HG02588 (cell line): ENCODE data around the gene RBM33.

ENCODE experiments used
- ATAC-seq: cut with Tn5 transposase; IDR thresholded peaks from one replicate; pipeline ENCODE4 v1.9.1; 2021; ENCODE audit warnings: mild to moderate bottlenecking, moderate library complexity; ENCODE audit not compliant: unreplicated experiment

The RBM33 gene

DNA sequence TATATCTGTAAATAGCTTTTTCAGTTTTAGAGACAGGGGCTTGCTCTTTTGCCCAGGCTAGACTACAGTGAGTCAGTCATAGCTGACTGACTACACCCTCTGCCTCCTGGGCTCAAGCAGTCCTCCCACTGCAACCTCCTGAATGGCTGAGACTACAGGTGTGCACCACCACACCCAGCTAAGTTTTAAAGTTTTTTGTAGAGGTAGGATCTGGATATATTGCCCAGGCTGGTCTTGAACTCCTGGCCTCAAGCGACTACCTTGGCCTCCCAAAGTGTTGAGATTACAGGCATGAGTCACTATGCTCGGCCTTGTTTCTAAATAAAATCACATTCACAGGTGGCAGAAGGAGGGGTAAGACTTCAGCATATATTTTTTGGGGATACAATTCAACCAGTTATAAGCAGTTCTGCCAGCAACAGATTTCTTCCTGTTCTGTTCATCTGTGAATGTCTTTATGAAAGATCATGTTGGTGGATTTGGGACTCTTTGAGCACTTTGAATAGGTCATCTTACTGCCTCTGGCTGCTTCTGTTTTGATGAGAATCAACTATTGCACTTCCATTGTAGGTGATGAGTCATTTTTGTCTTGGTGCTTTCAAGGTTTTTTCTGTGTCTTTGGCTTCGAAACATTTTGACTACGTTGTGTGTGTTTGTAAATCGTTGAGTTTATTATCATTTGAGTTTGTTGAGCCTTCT is 15.7 kb downstream of the RBM33 start:
- ATAC-seq: peak; percentile 74

- ATAC-seq: peak; percentile 58
These were observed 16.3 kb downstream of the RBM33 start for GRCh38 chr7:155660758-155661093.

GRCh38 chr7:155662343-155663043 is 18.0 kb downstream of the RBM33 start:
- ATAC-seq: no peak

DNA sequence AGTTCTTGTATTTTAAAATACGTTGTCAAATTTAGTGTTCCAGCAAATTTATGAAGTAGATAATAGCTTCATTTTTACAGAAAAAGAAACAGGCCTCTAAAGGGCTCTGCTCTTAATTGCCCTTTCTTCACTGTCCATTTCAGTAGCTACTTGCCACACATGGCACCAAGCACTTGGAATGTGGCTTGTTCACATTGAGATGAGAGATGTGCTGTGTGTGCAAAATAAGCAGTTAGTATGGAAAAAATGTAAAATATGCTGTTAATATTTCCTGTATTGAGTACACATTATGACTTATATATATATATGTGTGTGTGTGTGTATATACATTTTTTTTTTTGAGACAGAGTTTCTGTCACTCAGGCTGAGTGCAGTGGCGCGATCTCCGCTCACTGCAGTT is 19.5 kb downstream of the RBM33 start:
- ATAC-seq: no peak

GRCh38 chr7:155665079-155665956 is 20.9 kb downstream of the RBM33 start:
- ATAC-seq: no peak

DNA sequence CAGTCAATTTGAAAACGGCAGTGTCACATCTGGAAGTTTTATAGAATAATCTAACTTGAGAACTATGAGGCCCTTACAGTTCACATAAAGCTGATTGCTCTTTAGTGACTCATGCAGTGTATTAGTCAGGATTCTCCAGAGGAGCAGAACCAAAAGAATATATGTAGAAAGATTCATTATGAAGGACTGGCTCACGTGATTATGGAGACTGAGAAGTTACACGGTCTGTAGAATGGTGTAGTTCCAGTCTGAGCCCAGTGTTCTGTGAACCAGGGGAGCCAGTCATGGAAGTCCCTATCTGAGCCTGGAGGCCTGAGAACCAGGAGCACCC is 21.5 kb downstream of the RBM33 start:
- ATAC-seq: no peak

- no peak for ATAC-seq
These were observed 22.9 kb downstream of the RBM33 start for GRCh38 chr7:155667241-155667829.

DNA sequence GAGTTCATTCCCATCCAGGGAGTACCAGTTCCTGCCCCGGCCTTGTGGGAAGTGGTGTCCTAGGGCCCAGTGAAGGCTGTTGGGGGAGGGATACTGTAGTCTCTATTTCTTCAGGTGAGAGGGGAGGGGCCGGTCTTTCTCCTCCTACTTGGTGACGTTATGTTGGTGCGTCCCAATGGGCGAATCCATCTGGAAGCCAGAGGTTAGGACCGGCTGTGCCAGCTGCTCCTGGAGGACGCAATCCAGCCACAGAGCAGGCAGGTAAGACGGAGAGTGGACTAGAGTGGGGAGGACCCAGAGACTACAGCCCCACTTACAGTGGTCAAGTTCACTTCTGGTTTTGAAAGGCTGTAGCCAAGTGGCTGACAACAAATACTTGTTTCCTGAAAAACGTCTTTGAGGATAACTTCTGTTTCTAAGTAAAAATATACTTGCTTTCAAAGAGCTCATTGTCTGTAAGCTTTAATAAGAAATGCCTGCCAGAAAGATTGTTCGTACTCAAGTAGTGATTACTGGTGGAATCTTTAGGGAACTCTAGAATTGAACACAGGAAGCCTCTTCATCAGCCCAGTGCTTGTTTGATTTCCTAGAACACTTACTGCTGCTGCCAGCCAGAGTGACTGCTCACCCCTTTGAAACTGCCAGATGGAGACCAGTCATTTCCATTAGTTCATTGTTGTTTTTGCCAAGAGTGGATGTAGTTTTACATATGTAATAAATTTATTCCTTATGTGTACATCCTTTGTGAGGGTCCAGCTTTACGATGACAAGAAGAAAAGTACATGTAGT is 25.4 kb downstream of the RBM33 start:
- no peak for ATAC-seq

GRCh38 chr7:155670521-155670920 is 26.1 kb downstream of the RBM33 start:
- ATAC-seq: no peak

DNA sequence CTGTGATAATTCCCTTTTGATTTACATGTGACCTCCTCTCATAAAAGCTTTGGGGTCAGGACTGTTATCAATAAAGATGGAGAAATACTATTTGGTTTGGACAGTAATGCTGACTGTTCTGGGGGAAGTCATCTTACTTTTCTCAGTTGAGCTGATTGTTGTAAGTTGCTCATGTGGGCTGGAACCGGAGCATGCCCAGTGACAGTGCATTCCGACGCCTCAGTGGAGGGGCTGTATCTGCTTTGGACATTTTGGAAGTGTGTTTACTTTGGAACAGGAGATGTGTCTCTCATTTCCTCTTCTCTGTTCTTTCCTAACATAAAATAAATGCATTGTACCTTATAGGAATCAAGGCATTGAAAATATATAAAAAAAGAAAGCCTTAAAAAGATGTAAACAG is 30.1 kb downstream of the RBM33 start:
- no peak for ATAC-seq

GRCh38 chr7:155676052-155676451 is 31.6 kb downstream of the RBM33 start:
- ATAC-seq: no peak

GRCh38 chr7:155677688-155678087 is 33.2 kb downstream of the RBM33 start:
- no peak for ATAC-seq

DNA sequence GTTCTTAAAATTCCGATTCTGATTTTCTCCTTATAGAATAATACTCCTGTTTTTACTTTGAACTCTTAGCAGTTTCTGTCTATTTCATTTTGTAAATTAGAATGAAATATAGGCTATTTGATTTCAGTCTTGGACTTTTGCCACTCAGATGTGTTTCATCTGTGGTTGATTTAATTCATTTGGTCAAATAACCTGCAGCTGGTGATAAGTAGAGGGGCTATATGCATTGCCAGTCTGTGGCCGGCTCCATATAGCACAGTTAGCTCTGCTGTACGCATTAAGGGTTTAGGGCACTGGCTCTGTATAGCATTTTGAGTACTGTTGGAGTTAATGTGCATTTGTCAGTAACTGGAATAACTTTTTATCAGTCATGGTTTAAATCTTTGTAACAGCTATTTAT is 35.7 kb downstream of the RBM33 start:
- no peak for ATAC-seq

GRCh38 chr7:155680864-155681263 is 36.4 kb downstream of the RBM33 start:
- no peak for ATAC-seq

DNA sequence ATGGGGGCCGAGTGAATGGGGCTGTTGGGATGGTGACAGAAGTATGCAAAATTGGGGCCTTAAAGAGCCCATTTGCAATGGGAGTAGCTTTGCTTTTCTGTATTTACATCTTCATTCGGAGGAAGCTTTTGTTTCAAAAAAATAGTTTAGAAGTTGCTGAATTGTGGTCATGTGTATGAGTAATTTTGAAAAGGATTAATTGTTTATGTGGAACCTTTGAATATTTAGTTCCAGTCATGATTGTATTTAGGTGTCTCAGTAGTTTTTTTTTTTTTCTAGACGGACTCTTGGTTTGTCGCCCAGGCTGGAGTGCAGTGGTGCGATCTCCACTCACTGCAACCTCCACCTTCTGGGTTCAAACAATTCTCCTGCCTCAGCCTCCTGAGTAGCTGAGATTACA is 37.2 kb downstream of the RBM33 start:
- no peak for ATAC-seq

- no peak for ATAC-seq
These were observed 38.0 kb downstream of the RBM33 start for GRCh38 chr7:155682484-155682883.

- no peak for ATAC-seq
These were observed 38.6 kb downstream of the RBM33 start for GRCh38 chr7:155683098-155683497.

DNA sequence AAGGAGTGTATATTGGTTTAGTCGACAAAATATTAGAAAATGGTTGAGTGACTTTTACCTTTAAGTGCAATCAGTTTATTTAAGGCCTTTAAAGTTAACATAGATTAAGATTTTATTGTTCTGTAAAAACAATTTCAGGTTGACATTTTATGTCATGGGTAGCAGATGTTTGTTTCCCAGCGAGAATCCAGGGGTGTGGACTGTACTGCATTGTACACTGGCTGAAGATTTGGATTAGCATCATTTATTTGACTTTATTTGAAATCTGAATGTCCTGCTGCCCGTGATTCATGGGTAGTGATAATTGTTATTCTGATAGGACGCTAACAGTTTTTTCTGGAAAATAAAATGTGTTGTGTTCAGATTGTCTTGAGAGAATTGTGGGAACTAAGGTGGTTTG is 39.3 kb downstream of the RBM33 start:
- ATAC-seq: no peak

- ATAC-seq: no peak
These were observed 40.1 kb downstream of the RBM33 start for GRCh38 chr7:155684543-155684942.

DNA sequence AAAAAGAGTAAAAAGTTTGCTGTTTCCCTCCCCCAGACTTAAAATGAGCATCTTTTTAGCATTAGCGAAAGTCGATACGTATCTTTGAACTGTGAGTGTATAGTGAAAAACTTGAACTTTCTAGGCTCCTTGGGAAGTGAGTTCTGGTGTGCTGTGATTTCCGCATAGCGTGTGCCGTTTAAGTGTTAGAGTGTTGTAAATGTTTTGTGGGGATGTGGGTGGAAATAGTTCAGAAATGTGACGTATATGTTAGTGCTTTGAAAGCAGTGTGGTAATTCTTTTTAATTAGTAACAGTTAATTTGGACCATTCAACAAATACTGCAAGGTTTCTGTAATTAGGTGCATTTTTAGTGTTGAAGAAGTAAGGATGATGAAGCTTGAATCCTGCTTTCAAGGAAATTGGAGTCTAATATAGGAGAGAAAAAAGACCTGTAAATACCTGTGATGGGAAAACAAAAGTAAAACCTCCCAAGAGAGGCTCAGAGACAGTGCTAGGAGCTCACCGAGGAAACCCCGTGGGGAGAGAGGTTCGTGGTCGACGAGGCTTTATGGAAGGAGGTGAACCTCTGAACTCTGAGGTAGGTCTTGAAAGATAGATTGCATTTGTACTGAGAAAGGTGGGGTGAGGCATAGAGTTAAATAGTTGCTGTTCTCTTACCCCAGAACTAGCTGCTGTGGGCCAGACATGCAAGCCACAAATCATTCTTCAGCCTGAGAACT is 40.8 kb downstream of the RBM33 start:
- ATAC-seq: no peak
